Measurements from ENCODE around the gene ACTN4. TPM values are rescaled to one million over a fixed set of nuclear protein-coding genes. Genes with fewer than 3 reads are reported as not detected.

The ACTN4 gene
- total RNA-seq, 1 donor from 2014 or later = 744 TPM

- no peak for DNase-seq (ENCODE audit: low spot score)
- peaks cover 41% of the 10 kb centered on the region for H3K36me3 Mint-ChIP-seq (ENCODE audit: low read depth, unreplicated experiment)
- no peak for TF ChIP-seq CTCF (IDR thresholded peaks at IDR 0.05; ENCODE audit: unreplicated experiment)
- peaks cover 55% of the 10 kb centered on the region for H3K4me1 Mint-ChIP-seq (ENCODE audit: unreplicated experiment)
- no peak overlapping the region for H3K4me3 Mint-ChIP-seq (ENCODE audit: unreplicated experiment)
- H3K27me3 Mint-ChIP-seq (ENCODE audit: unreplicated experiment) = peaks cover 30% of the 10 kb centered on the region
- H3K9me3 Mint-ChIP-seq (ENCODE audit: unreplicated experiment) = no peaks in the 10 kb centered on the region
- H3K27ac Mint-ChIP-seq (ENCODE audit: unreplicated experiment) = peak overlapping the region; percentile 67
Observed at GRCh38 chr19:38700350-38700901, 53.0 kb downstream of the ACTN4 start.

GRCh38 chr19:38700902-38701454 lies 53.5 kb downstream of the ACTN4 start:
- Mint-ChIP-seq H3K9me3 (ENCODE audit: unreplicated experiment) (no peaks in the 10 kb centered on the region), H3K27me3 (ENCODE audit: unreplicated experiment) (peaks cover 30% of the 10 kb centered on the region), H3K36me3 (ENCODE audit: low read depth, unreplicated experiment) (peaks cover 45% of the 10 kb centered on the region), H3K4me3 (ENCODE audit: unreplicated experiment) (no peak overlapping the region), H3K27ac (ENCODE audit: unreplicated experiment) (peak overlapping the region; percentile 57), H3K4me1 (ENCODE audit: unreplicated experiment) (peaks cover 49% of the 10 kb centered on the region)
- TF ChIP-seq CTCF (IDR thresholded peaks at IDR 0.05; ENCODE audit: unreplicated experiment) = no peak
- no peak for DNase-seq (ENCODE audit: low spot score)

- Mint-ChIP-seq H3K27ac (ENCODE audit: unreplicated experiment) (no peak overlapping the region), H3K27me3 (ENCODE audit: unreplicated experiment) (peaks cover 27% of the 10 kb centered on the region), H3K4me3 (ENCODE audit: unreplicated experiment) (no peak overlapping the region), H3K4me1 (ENCODE audit: unreplicated experiment) (peaks cover 43% of the 10 kb centered on the region), H3K9me3 (ENCODE audit: unreplicated experiment) (no peaks in the 10 kb centered on the region), H3K36me3 (ENCODE audit: low read depth, unreplicated experiment) (peaks cover 43% of the 10 kb centered on the region)
- TF ChIP-seq CTCF (IDR thresholded peaks at IDR 0.05; ENCODE audit: unreplicated experiment) = no peak
- DNase-seq (ENCODE audit: low spot score) = no peak
Observed at GRCh38 chr19:38701455-38702063, 54.1 kb downstream of the ACTN4 start.

- no peak overlapping the region for H3K27ac Mint-ChIP-seq (ENCODE audit: unreplicated experiment)
- H3K4me3 Mint-ChIP-seq (ENCODE audit: unreplicated experiment) = no peak overlapping the region
- DNase-seq (ENCODE audit: low spot score) = no peak
- peaks cover 38% of the 10 kb centered on the region for H3K4me1 Mint-ChIP-seq (ENCODE audit: unreplicated experiment)
- H3K27me3 Mint-ChIP-seq (ENCODE audit: unreplicated experiment) = peaks cover 26% of the 10 kb centered on the region
- no peaks in the 10 kb centered on the region for H3K9me3 Mint-ChIP-seq (ENCODE audit: unreplicated experiment)
- TF ChIP-seq CTCF (IDR thresholded peaks at IDR 0.05; ENCODE audit: unreplicated experiment) = no peak
- peaks cover 43% of the 10 kb centered on the region for H3K36me3 Mint-ChIP-seq (ENCODE audit: low read depth, unreplicated experiment)
Observed at GRCh38 chr19:38702278-38702677, 54.8 kb downstream of the ACTN4 start.

GRCh38 chr19:38703509-38703908 lies 56.1 kb downstream of the ACTN4 start:
- Mint-ChIP-seq H3K9me3 (ENCODE audit: unreplicated experiment) (no peaks in the 10 kb centered on the region), H3K4me1 (ENCODE audit: unreplicated experiment) (peaks cover 34% of the 10 kb centered on the region)

More at GRCh38 chr19:38703509-38703908, 56.1 kb downstream of the ACTN4 start:
- Mint-ChIP-seq H3K36me3 (ENCODE audit: low read depth, unreplicated experiment) (peaks cover 45% of the 10 kb centered on the region), H3K27ac (ENCODE audit: unreplicated experiment) (no peak overlapping the region), H3K4me3 (ENCODE audit: unreplicated experiment) (no peak overlapping the region), H3K27me3 (ENCODE audit: unreplicated experiment) (peaks cover 25% of the 10 kb centered on the region)
- DNase-seq (ENCODE audit: low spot score) = no peak
- no peak for TF ChIP-seq CTCF (IDR thresholded peaks at IDR 0.05; ENCODE audit: unreplicated experiment)

Data from endothelial cell (in vitro differentiated cells).